Stimulated activated CD4-positive, alpha-beta T cell treated with anti-CD3 and anti-CD28 coated beads, Interleukin-4, amount 100 ng/mL, for 1 hour (primary cell): ENCODE data around the gene JMJD1C.

Source experiments
- DNase-seq: peaks from one replicate; pipeline ENCODE4 v3.0.0-alpha.2; 2020

The JMJD1C gene

GRCh38 chr10:63436225-63436624, 29.6 kb downstream of the JMJD1C start:
- no peak for DNase-seq

DNA sequence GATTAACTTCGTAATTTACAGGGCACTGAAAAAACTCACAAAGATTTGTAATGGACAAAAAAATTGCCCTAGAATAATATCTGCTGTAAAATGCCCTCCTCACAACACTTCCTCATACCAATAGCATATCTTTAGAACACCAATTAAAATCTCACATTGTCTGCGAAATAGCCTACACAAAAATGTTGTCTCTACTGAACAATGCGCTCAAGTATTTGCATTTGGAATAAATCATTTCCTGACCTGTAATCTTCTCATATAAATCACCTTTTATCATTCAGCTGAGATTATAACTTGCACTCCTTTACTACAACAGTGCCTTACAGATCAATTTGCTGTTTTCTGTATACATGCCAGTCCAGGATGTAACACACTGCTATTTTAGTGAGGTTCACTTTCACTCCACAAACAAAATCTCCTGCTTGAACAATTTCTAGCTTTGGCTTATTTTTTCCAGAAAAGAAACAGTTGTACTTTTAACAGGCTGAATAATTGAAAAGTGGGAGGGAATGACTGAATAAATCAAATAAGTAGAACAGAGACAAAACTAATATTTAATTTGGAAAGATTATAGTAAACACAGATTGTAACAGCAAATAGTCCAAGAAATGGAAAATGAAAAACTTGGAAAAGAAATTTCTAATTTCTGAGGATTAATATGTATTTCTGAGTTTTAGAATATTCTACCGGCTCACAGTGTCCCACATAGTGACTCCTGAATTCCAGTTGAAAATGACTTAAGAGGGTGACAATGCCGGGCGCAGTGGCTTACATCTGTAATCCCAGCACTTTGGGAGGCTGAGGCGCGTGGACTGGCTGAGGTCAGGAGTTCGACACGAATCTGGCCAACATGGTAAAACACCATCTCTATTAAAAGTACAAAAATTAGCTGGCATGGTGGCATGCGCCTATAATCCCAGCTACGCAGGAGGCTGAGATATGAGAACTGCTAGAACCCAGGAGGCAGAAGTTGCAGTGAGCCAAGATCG, 30.6 kb downstream of the JMJD1C start:
- no peak for DNase-seq

GRCh38 chr10:63431962-63432797, 33.6 kb downstream of the JMJD1C start:
- DNase-seq, result no peak

DNA sequence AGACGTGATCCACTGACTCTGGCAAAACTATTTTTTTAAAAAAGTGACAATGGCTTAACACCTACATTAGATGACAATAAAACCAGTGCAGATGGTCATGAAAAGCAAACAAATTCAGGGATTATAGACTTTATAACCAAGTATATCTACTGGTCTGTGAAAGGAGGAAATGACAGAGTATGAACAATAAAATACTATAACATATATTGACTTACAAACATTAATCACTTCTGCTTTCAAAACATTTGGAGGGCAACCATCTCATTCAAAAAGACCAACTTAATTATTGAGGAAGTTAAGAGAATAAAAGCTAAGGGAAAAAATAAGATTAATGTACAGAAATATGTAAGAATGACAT, 34.8 kb downstream of the JMJD1C start:
- no peak for DNase-seq

- DNase-seq, result no peak
Observed at GRCh38 chr10:63430091-63430998, 35.4 kb downstream of the JMJD1C start.

GRCh38 chr10:63429281-63429680, 36.5 kb downstream of the JMJD1C start:
- DNase-seq, result no peak

- DNase-seq, result no peak
Observed at GRCh38 chr10:63427013-63427412, 38.8 kb downstream of the JMJD1C start.

DNA sequence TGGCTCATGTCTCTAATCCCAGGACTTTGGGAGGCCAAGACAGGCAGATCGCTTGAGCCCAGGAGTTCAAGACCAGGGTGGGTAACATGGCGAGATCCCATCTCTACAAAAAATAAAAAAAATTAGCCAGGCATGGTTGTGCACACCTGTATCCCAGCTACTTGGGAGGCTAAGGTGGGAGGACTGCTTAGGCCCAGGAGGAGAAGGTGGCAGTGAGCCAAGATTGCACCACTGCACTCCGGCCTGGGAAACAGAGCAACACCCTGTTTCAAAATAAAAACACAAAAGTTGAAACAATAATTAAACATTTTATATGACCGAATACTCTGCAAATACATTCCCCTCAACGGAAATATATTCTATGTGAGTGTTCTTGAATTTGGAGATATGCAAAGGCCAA, 40.3 kb downstream of the JMJD1C start:
- no peak for DNase-seq

- DNase-seq, result no peak
Observed at GRCh38 chr10:63424576-63424975, 41.2 kb downstream of the JMJD1C start.

DNA sequence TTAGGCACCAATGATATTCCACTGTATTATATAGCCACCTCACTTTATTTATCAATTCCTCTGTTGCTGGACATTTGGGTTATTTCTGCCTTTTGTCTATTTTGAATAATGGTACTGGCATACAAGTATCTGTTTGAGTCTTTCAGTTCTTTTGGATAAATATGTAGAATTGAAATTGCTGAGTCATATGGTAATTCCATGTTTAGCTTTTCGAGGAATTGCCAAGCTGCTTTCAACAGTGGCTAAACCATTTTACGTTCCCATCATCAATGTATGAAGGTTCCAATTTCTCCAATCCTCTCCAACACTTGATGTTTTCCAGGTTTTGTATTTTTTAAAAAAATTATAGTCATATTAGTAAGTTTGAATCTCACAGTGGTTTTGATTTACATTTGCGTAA, 42.3 kb downstream of the JMJD1C start:
- no peak for DNase-seq

- no peak for DNase-seq
Observed at GRCh38 chr10:63421591-63421990, 44.2 kb downstream of the JMJD1C start.

DNA sequence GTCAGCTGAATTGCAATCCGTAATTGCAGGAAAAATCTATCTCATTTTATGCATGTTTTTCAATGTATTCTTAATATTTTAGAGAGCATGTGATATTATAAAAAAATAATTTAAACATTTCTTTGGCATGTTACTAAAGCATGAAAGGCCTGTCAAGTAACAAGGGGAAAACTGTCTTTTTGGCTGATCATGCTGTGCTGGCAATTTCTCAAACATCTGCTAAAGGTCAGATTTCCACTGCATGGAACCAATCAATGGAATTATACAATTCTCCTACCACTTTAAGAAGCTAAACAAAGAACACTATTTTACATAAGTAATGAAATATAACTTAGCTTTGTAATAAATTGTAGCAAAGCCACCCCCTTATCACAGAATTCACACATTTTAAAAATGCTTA, 49.4 kb downstream of the JMJD1C start:
- DNase-seq, result no peak

- DNase-seq, result no peak
Observed at GRCh38 chr10:63415640-63416244, 50.0 kb downstream of the JMJD1C start.

- DNase-seq, result no peak
Observed at GRCh38 chr10:63414481-63415260, 51.1 kb downstream of the JMJD1C start.

- DNase-seq, result no peak
Observed at GRCh38 chr10:63413429-63413828, 52.3 kb downstream of the JMJD1C start.

DNA sequence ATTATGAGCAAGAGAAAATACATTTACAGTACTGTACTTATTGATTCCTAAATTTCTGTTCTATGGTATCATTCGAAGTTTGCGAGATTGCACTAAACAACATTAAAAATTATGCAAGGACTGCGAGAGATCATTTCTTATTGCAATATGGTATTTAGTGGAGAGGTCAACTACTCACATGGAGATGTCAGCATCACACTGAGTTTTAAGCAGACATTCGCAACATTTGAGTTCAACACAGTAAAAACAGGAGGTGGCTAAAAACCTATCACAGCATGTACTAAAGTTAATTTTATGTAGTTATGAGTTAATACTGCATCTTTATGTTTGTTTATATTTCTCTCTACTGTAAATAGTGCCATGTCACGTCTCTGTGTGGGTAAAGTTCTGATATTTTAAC, 53.5 kb downstream of the JMJD1C start:
- no peak for DNase-seq

- no peak for DNase-seq
Observed at GRCh38 chr10:63410633-63411032, 55.1 kb downstream of the JMJD1C start.

DNA sequence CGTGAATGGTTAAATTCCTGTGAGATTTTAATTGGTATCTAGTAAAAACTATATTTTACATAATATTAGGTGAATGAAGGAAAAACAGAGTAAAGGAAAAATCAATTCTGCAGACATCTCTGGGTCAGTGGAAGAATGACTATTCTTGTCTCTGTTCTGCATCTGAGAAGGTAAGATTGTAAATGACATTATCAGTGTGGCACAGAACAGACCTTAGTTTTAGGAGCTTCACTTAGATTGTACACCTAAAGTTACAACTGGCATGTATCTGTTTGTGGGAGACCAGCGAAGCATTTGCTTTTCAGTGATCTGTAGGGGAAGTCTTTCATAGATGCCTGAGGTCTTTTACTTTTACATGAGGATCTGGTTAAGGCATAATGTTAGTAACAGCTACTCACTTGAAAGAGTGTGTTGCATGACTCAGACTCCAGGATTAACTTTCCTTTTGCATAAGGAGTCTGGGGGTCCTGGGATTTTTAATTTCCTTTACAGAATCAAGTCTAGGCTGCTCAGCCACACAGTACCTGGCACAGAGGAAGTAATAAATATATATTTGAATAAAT, 56.2 kb downstream of the JMJD1C start:
- no peak for DNase-seq

GRCh38 chr10:63407136-63407662, 58.6 kb downstream of the JMJD1C start:
- DNase-seq, result no peak

DNA sequence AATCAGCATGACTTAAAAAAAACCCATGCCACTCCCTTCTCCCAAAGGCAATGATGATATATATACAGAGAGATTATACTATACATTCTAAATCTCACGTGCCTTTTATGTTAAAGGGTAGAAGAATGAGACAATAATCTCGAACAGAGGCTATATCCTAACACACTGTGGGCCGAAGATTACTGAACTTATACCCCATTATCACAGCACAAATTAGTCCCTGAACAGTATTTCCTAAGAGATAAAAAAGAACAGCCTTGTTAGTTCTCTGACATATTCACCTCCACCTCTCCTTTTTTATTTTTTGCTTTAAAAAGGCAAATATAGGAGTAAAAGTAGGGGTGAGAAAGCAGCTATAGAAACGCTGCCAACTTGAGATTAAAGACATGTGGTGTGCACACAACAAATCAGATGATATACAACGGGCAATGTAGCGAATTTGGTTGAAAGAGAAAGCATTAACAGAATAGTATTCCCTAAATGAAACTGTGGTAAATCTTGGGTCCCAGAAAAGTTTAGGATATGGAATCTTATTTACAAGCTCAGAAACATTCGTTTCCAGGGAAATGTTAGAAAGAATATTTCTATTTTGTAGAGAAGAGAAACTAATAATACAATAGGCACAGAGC, 69.5 kb downstream of the JMJD1C start:
- DNase-seq, result no peak
